GM12878 (cell line): ENCODE measurements around the gene MAP4K1. TPM values are rescaled to one million over a fixed set of nuclear protein-coding genes. Genes with fewer than 3 reads are reported as not detected.

ENCODE experiments used
- ATAC-seq: fragments of 200-7000 bp; cut with Tn5 transposase; 3 replicates; pipeline ENCODE4 v1.9.1; 2020; ENCODE audit warnings: mild to moderate bottlenecking, moderate library complexity
- BruUV-seq: library from RNA; stranded (reverse); fragments of 400-500 nt; replicated peaks from 2 replicates; lab custom pipeline; 2021; lab: Mats Ljungman, UMichigan
- CTCF ChIA-PET: fragments of 300-600 bp; sonication (Branson Sonifier 250); formaldehyde crosslinking; extraction: SDS; loops from one replicate; lab custom pipeline; 2021; ENCODE audit warnings: inconsistent platforms; lab: Yijun Ruan, JAX
- POLR2A ChIA-PET: fragments of 350-600 bp; formaldehyde crosslinking; extraction: SDS; loops from one replicate; lab custom pipeline; 2021; ENCODE audit warnings: inconsistent platforms; lab: Charles Lee
- RAD21 ChIA-PET: fragments of 300-600 bp; sonication (Branson Sonifier 250); formaldehyde crosslinking; loops from one replicate; lab custom pipeline; 2023; ENCODE audit warnings: antibody characterized with exemption; ENCODE audit not compliant: unreplicated experiment; lab: Charles Lee
- SMC1A ChIA-PET: fragments of 300-600 bp; sonication (Branson Sonifier 250); formaldehyde crosslinking; loops from one replicate; lab custom pipeline; 2023; ENCODE audit not compliant: unreplicated experiment, uncharacterized antibody; lab: Charles Lee
- DNase-seq: peaks from one replicate; pipeline ENCODE4 v3.0.0-alpha.2; 2011; ENCODE audit warnings: low read depth, low spot score
- FAIRE-seq: peaks from 3 replicates; lab custom pipeline; 2011; peaks lifted over from hg19 to GRCh38; lab: Jason Lieb, UNC
- H2AFZ ChIP-seq: 2 replicates; pipeline ENCODE4 v1.6.0; 2011; ENCODE audit warnings: low read depth, low read length, control low read depth; ENCODE audit not compliant: control insufficient read depth
- H3K27ac ChIP-seq: 2 replicates; pipeline ENCODE4 v1.5.1; 2011; ENCODE audit warnings: control low read depth; ENCODE audit not compliant: control insufficient read depth, insufficient read depth
- H3K27me3 ChIP-seq, 2 experiments: replicated peaks in 1 of 2; 2 replicates each; pipeline versions ENCODE4 v1.6.0 to v1.6.1; 2011; ENCODE audit warnings: low read length in 1 of 2; ENCODE audit not compliant: control insufficient read depth in 2 of 2, insufficient read depth in 2 of 2
- H3K36me3 ChIP-seq, 2 experiments: 2 replicates each; pipeline ENCODE4 v1.5.1; 2011; ENCODE audit warnings: low read length in 1 of 2; ENCODE audit not compliant: control insufficient read depth in 2 of 2, insufficient read depth in 2 of 2
- H3K4me1 ChIP-seq: 2 replicates; pipeline ENCODE4 v1.6.1; 2011; ENCODE audit warnings: mild to moderate bottlenecking, low read length, moderate library complexity, mixed read lengths; ENCODE audit not compliant: control insufficient read depth, insufficient read depth
- H3K4me2 ChIP-seq: 2 replicates; pipeline ENCODE4 v1.6.0; 2011; ENCODE audit warnings: control low read depth; ENCODE audit not compliant: control insufficient read depth, insufficient read depth
- H3K4me3 ChIP-seq: fragments of 200-600 bp; sonication (generic); 2 replicates; pipeline ENCODE4 v1.5.1; 2016
- H3K79me2 ChIP-seq: 2 replicates; pipeline ENCODE4 v1.6.0; 2011; ENCODE audit warnings: low read length; ENCODE audit not compliant: control insufficient read depth, insufficient read depth
- H3K9ac ChIP-seq: 2 replicates; pipeline ENCODE4 v1.8.0; 2011; ENCODE audit warnings: low read length, control low read depth, mixed read lengths; ENCODE audit not compliant: control insufficient read depth, insufficient read depth
- H3K9me3 ChIP-seq: replicated peaks from 3 replicates; pipeline ENCODE4 v1.5.1; 2011; ENCODE audit warnings: mild to moderate bottlenecking, low read length; ENCODE audit not compliant: control insufficient read depth, insufficient read depth
- H4K20me1 ChIP-seq: 2 replicates; pipeline ENCODE4 v1.6.0; 2011; ENCODE audit not compliant: control insufficient read depth, insufficient read depth
- ATF7 ChIP-seq: fragments of 450-650 bp; IDR thresholded peaks from 2 replicates; pipeline ENCODE4 v1.6.1; 2016; ENCODE audit warnings: low read depth, mild to moderate bottlenecking
- CREB1 ChIP-seq: IDR thresholded peaks from 2 replicates; pipeline ENCODE4 v1.6.1; 2012; ENCODE audit warnings: low read depth, mild to moderate bottlenecking, inconsistent platforms
- CTCF ChIP-seq, 3 experiments: IDR thresholded peaks in 2 of 3; conservative IDR thresholded peaks in 1 of 3; 2 replicates each; pipeline ENCODE4 v1.5.1; 2011; ENCODE audit warnings: low read depth in 3 of 3, low read length in 3 of 3, mild to moderate bottlenecking in 3 of 3, control low read depth in 2 of 3, moderate library complexity in 2 of 3, inconsistent platforms in 1 of 3, mixed read lengths in 1 of 3; ENCODE audit not compliant: control insufficient read depth in 2 of 3, insufficient read depth in 1 of 3; ENCODE audit errors: extremely low read depth in 1 of 3
- EED ChIP-seq: sonication (generic); IDR thresholded peaks from 2 replicates; pipeline ENCODE4 v1.6.1; 2016; ENCODE audit warnings: antibody characterized with exemption, low read depth
- ESRRA ChIP-seq: IDR thresholded peaks from 2 replicates; pipeline ENCODE4 v1.6.1; 2012; ENCODE audit warnings: mild to moderate bottlenecking, low read length, improper control_type of control experiment
- NR2F1 ChIP-seq: fragments of 450-650 bp; conservative IDR thresholded peaks from 2 replicates; pipeline ENCODE4 v1.6.1; 2017; ENCODE audit warnings: mild to moderate bottlenecking
- TAF1 ChIP-seq: IDR thresholded peaks from 2 replicates; pipeline ENCODE4 v1.6.1; 2011; ENCODE audit warnings: mild to moderate bottlenecking, low read depth, low read length, borderline replicate concordance
- WGBS: methylation state at CpG from one replicate; pipeline ENCODE4 v1.1.6; 2016; ENCODE audit warnings: low lambda C conversion rate; ENCODE audit not compliant: insufficient replicate concordance, insufficient coverage; ENCODE audit errors: missing lambda C conversion rate; 5-methylcytosine and 5-hydroxymethylcytosine counted together
- in situ Hi-C: fragments of 300-500 bp; cut with MboI; formaldehyde crosslinking; loops from 9 replicates; pipeline ENCODE4 v1.14.3; 2018; ENCODE audit warnings: mixed read lengths
- intact Hi-C: fragments of 100-400 bp; cut with micrococcal nuclease; formaldehyde crosslinking; loops from one replicate; pipeline ENCODE4 v1.14.2; 2022; ENCODE audit not compliant: unreplicated experiment
- polyA plus RNA-seq, 11 experiments: library from polyadenylated mRNA; depleted of rRNA in 4 of 11; unstranded in 6 of 11; stranded (reverse) in 5 of 11; fragments of >200 nt; fragmentation: Nextera tagmentation in 4 of 11; fragmentation: Illumina TruSeq in 1 of 11; extraction: Ambion mirVana in 4 of 11; extraction: Trizol in 1 of 11; gene quantifications; 1 replicate in 1 of 11; 2 replicates in 10 of 11; pipeline versions ENCODE4 v1.2.1 to v1.2.3, GENCODE V29; 2011 to 2016; ENCODE audit warnings: inconsistent platforms in 2 of 11, missing spikeins in 2 of 11, low read depth in 1 of 11
- total RNA-seq, 4 experiments: library from RNA; depleted of rRNA in 3 of 4; stranded (reverse); fragments of >200 nt in 3 of 4; fragmentation: Illumina TruSeq in 1 of 4; extraction: Trizol in 1 of 4; gene quantifications; 2 replicates each; pipeline versions ENCODE4 v1.2.1 to v1.2.3, GENCODE V29; 2013 to 2021

The MAP4K1 gene
- total and polyA plus RNA-seq, 10 of the 15 experiments (the other 5 are each of a cell fraction or from before 2014, with no cell fraction given), result 39.2 to 306 (median 140) TPM

- H3K79me2 ChIP-seq, result no peaks in the 10 kb centered on the region
- SMC1A ChIA-PET, result interaction anchor here (0.5 to 1.9 kb wide), 6 partner anchors 9 to 49 kb away, joined by 3 to 8 read pairs (median 4); partner anchors contain the start of gene EIF3K
- POLR2A ChIA-PET, result interaction anchor here (0.6 kb wide), 2 partner anchors 9 to 13 kb away, joined by 4 to 5 read pairs; no protein-coding TSS in a partner anchor
- H3K4me3 ChIP-seq, result no peak overlapping the region
- no peak for DNase-seq
- peaks cover 3% of the 10 kb centered on the region for H3K4me1 ChIP-seq
- 48% methylated on average over 6 of the region's 6 CpGs for WGBS
- intact Hi-C loops (no loop called here), in situ Hi-C loops (no loop called here)
- BruUV-seq, result no TSS peak
- 0 out of 4 replicates have a peak, but pooled peaks cover 0 to 2% of the 10 kb centered on the region in 2 experiments for H3K27me3 ChIP-seq
- H4K20me1 ChIP-seq, result no peaks in the 10 kb centered on the region
- no peak for FAIRE-seq
- peak; percentile 48 for ATAC-seq
- H3K36me3 ChIP-seq, result no peaks in the 10 kb centered on the region
- peak; percentile 42 for TF ChIP-seq ATF7
- peak; percentile 27; the same call in 1 of the 2 replicates for TF ChIP-seq EED
- TF ChIP-seq ESRRA, result no peak
- TF ChIP-seq NR2F1, result no peak
- TF ChIP-seq CTCF (IDR thresholded peaks at IDR 0.05 in 2 of 3, conservative IDR thresholded peaks at IDR 0.05 in 1 of 3; ENCODE audit: control insufficient read depth in 2 of 3, extremely low read depth in 1 of 3, insufficient read depth in 1 of 3, low read depth in 3 of 3, low read length in 3 of 3), result no peak
- no peak for TF ChIP-seq TAF1
- 0 out of 2 replicates have a peak, but pooled peaks have one; percentile 25 for TF ChIP-seq CREB1
- no peak overlapping the region for H3K27ac ChIP-seq
- H2AFZ ChIP-seq, result no peak overlapping the region
- RAD21 ChIA-PET, result interaction anchor here (0.8 to 1.4 kb wide), 4 partner anchors 12 to 65 kb away, joined by 3 to 5 read pairs (median 3); no protein-coding TSS in a partner anchor
- CTCF ChIA-PET, result interaction anchor here (0.8 to 1.5 kb wide), 6 partner anchors 9 to 26 kb away, joined by 3 to 6 read pairs (median 4); no protein-coding TSS in a partner anchor
- no peak overlapping the region for H3K4me2 ChIP-seq
- no peaks in the 10 kb centered on the region for H3K9me3 ChIP-seq
- no peak overlapping the region for H3K9ac ChIP-seq
Measured at GRCh38 chr19:38569368-38569983, 48.3 kb downstream of the MAP4K1 start.
